Measurements from ENCODE around the gene PCGF3.
"Not testable (repeated sequence)": the region's sequence is repeated elsewhere in the genome, so short reads cannot be mapped to it uniquely, and the experiment has no call there.

The PCGF3 gene

DNA sequence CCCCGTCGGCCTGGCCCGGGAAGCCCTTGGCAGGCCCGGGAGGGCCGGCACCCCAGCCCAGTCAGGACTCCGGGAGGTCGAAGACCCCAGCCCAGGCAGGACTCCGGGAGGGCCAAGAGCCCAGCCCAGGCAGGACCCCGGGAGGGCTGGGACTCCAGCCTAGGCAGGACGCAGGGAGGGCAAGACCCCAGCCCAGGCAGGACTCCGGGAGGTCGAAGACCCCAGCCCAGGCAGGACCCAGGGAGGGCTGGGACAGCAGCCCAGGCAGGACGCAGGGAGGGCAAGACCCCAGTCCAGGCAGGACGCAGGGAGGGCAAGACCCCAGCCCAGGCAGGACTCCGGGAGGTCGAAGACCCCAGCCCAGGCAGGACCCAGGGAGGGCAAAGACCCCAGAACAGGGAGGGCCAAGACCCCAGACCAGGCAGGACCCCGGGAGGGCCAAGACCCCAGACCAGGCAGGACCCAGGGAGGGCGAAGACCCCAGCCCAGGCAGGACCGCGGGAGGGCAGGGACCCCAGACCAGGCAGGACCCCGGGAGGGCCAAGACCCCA is 526 bp downstream of the PCGF3 start:
- not testable (repeated sequence) for FAIRE-seq

DNA sequence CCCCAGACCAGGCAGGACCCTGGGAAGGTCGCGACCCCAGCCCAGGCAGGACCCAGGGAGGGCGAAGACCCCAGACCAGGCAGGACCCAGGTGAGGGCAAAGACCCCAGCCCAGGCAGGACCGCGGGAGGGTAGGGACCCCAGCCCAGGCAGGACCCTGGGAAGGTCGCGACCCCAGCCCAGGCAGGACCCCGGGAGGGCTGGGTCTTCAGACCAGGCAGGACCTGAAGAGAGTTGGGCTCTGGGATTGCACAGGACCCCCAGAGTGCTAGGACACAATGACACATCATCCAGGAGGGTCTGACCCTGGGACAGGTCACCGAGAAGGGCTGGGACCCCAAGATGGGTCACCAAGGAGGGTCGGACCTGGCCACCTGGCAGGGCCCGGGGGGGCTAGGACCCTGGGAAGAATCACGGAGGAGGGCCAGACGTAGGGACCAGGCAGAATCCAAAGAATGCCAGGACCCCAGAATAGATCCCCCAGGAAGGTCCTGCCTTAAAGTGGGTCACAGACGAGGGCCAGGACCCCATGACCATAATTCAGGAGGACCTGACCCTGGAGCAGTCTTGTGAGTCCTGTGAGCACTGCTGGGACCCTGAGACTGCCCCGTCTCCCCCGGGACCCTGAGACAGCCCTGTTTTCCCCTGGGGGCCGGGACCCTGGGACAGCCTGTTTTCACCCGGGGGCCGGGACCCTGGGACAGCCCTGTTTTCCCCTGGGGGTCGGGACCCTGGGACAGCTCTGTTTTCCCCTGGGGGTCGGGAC is 1.4 kb downstream of the PCGF3 start:
- FAIRE-seq: no peak

DNA sequence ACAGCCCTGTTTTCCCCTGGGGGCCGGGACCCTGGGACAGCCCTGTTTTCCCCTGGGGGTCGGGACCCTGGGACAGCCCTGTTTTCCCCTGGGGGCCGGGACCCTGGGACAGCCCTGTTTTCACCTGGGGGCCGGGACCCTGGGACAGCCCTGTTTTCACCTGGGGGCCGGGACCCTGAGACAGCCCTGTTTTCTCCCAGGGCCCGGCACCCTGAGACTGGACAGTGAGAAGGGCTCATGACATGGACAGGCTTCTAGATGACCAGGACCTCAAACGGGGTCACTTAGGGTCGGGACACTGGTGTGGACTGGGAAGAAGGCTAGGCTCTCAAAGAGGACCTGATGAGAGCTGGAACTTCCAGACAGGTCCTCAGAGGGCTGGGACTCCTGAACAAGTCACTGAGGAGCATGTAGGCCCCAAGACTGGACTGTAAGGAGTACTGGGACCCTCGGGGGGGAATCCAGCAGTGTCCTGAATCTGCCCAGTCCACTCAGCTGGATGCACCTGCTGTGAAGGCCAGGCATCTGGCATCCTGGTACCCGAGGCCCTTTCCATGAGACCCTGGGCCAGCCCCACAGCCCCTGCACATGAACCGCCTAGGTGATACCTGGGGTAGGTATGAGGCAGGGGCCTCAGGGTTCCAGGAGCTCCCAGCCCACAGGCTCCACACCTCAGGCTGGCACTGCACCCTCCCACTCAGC is 2.4 kb downstream of the PCGF3 start:
- FAIRE-seq: no peak

DNA sequence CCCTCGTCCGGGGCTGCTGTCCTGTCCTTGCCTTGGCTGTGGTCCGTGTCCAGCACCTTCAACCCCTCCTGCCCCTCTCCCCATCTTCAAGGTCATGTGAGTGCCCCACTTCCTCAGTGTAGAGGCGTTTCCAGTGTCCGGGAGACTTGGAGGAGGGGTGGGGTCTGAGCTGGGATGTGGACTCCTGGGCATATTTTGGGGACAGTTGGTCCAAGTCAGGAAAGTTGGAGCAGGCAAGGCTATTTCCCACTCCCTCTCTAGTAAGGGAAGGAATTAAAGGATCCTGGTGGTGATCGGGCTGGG is 3.0 kb downstream of the PCGF3 start:
- no peak for FAIRE-seq

DNA sequence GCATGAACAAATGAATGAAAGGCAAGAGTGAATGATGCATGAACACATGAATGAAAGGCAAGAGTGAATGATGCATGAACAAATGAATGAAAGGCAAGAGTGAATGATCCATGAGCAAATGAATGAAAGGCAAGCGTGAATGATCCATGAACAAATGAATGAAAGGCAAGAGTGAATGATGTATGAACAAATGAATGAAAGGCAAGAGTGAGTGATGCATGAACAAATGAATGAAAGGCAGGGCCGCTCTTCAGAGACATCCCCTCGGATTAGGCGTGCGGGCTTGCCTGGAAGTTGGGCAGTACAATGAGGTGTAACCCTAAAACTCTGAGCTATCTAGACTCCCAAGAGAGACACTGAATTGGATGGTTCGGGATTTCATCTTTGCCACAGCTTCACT is 3.7 kb downstream of the PCGF3 start:
- no peak for FAIRE-seq

DNA sequence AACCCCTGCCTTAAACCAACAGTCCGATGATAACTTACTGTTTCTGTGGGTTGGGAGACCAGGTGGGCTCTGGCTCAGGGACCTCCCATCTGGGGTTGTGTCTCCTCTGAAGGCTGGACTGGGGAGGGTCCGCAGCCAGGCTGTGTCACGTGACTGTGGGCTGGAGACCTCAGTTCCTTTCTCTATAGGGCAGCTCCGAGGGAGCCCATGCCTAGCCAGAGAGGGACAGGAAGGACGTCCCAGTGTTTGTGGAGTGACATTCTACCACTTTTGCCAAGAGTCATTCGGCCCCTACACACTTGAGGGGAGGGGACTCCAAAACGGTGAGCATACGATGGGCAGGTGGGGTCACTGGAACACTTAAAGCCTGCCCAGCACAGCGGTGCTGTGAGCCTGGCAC is 4.5 kb downstream of the PCGF3 start:
- FAIRE-seq: no peak

DNA sequence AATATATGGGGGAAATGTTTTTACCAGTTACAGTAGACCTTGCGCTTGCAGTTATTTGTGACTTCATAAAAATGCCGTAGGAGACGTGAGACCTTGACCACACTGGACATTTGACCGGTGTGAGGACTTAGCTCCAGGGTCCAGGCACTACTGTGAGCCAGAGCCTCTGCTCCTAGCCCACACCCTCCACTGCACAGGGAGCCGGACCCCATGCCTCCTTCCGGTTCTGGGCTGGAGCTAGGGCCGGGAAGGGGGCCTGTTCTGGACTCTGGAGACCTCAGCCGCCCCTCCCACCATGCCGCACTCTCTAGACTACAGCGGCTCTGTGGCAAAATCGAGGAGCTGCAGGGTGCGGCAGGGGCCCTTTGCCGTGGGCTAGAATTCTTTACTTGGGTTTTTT is 5.3 kb downstream of the PCGF3 start:
- FAIRE-seq: no peak

DNA sequence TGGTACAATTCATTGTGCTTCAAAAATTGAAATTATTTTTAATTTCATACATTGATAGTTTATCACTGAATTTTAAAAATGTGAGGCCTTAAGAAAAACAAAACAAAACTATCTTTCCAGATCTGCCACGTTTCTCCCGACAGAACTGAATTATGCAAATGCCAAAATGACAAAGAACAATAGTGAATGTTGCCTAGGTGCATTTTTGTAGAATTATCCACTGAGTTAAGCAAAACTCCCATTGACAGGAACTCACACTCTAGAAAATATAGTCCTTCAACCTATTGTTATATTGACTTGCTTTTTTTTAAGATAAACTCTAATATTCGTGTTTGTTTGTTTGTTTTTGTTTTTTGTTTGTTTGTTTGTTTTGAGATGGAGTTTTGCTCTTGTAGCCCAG is 6.5 kb downstream of the PCGF3 start:
- FAIRE-seq: no peak

DNA sequence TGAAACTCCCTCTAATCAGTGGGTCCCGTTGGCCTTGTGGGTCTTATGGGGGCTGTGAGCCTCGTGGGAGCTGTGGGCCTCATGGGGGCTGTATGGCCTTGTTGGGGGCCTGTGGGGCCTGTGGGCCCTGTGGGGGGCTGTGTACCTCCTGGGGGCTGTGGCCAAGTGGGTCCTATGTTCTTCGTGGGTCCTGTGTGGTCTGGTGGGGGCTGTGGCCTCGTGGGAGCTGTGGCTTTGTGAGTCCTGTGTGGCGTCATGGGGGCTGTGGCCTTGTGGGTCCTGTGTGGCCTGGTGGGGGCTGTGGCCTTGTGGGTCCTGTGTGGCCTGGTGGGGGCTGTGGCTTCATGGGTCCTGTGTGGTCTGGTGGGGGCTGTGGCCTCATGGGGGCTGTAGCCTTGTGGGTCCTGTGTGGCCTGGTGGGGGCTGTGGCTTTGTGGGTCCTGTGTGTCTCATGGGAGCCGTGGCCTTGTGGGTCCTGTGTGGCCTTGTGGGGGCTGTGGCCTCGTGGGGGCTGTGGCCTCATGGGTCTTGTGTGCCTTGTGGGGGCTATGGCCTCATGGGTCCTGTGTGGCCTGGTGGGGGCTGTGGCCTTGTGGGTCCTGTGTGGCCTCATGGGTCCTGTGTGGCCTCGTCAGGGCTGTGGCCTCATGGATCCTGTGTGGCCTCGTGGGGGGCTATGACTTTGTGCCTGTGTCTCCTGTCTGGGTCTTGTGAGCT is 7.4 kb downstream of the PCGF3 start:
- FAIRE-seq: no peak

DNA sequence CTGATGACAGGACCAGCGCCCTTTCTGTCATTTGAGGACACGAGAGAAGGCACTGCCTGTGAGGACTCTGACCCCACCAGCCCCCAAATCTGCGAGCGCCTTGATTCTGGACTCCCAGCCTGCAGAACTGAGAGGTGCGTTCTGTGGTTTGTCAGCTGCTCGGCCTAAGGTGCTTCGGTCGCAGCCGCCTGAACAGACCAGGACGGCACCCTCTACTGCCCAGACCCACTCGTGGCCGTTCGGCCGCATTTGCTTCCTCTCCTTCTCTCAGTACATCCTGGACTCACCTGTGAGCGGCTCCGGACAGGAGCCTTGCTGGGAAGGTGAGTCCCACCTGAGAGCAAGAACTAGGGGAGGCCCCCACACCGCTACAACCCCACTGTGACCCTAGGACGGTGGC is 8.5 kb downstream of the PCGF3 start:
- no peak for FAIRE-seq

DNA sequence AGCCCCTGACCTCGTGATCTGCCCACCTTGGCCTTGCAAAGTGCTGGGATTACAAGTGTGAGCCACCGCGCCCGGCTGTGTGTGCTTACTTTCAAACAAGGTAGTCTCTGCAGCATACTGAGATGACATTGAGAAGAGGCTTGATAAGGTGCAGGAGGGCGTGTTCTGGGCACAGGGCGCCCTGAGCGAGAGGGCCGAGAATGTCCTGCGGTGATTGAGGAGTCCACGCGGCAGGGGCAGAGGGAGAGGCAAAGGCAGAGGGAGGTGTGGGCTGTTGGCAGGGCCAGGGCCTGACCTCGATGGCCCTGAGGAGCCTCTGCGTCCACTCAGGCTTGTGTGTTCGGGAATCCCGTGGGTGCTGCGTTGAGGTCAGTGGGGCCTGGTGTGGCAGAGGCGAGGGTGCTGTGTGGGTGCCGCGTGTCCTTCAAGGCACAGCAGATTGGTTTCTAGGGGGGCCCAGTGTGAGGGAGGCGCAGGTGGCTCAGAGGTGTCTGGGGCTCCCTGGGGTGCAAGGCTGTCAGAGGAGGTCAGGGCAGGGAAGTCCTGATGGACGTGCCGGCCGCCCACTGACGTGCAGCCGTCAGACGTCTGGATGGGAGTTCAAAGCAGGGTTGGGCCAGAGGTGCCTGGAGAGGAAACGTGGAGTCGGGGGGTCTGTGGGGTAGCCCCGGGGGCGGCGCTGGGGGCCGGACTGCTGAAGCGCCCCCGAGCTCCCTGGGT is 12.1 kb downstream of the PCGF3 start:
- no peak for FAIRE-seq

DNA sequence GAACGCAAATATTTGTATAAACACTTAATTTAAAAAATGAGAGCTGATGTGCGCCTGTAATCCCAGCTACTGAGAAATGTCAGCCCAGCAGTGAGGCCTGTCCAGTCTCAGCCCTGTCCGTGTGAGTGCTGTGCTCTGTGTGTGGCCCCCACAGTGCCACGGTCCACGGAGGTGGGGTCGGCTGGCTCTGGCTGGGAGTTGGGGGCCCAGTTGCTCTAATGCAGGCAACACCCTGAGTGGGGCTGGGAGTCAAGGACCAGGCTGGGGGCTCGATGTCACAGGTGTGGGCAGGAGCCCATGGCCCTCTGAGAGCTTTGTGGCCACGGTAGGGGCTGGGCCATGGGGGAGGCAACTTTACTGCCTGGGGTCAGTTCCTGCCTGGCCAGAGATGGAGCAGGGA is 12.8 kb downstream of the PCGF3 start:
- FAIRE-seq: no peak

DNA sequence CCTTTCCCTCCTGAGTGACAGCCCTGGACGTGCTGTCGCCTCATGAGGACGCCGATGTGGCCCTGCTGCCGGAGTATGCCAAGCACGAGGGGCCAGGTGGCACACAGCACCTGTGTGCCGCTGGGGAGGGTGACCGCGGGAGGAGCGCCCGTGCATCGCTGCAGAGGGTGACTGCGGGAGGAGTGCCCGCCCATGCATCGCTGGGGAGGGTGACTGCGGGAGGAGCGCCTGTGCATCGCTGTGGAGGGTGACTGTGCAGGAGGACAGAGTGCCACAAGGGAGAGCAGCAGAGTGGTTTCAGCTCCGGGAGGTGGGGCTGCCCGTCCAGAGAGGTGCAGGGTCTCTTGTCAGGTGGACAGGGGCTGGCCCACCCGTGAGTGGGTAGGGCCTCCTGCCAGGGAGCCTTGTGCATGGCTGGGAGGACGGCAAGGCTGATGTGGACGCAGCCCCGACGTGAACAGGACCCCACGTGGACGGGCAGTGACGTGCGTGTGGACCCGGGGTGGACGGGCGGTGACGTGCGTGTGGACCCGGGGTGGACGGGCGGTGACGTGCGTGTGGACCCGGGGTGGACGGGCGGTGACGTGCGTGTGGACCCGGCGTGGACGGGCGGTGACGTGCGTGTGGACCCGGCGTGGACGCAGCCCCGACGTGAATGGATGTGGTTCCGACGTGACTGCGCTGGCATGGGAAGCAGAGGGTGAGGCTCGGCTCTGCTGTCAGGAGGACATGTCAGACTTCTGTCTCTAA is 14.7 kb downstream of the PCGF3 start:
- FAIRE-seq: no peak

DNA sequence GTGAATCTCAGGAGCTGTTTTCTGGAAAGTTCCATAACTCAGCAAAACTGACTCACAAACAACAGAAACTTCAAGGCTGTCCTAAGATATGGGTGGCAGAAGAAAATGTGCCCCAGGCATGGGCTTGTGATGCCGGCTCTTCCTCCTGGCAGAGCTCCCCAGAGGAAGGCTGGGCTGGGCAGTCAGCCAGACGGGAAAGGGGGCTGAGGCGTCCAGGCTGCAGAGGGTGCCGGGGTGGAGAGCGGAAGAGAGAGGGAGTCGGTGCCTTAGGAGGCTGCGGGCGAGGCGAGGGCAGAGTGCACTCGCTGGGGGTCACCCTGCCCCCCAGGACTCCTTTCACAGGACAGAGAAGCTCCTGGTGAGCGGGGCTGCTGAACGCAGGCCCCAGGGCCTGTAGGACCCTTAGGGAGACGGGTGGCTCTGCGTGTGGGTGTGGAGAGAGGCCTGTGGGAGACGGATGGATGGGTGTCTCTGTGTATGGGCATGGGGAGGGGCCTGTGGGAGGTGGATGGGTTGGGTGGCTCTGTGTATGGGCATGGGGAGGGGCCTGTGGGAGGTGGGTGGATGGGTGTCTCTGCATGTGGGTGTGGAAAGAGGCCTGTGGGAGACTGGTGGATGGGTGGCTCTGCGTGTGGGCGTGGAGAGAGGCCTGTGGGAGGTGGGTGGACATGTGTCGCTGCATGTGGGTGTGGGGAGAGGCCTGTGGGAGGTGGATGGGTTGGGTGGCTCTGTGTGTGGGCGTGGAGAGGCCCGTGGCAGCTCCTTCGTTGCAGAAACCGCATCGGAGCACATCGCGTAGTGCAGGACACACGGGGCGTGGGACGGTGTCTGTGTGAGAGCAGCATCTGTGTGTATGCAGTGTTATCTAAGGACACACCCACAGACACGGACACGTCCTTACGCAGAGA is 15.9 kb downstream of the PCGF3 start:
- no peak for FAIRE-seq

DNA sequence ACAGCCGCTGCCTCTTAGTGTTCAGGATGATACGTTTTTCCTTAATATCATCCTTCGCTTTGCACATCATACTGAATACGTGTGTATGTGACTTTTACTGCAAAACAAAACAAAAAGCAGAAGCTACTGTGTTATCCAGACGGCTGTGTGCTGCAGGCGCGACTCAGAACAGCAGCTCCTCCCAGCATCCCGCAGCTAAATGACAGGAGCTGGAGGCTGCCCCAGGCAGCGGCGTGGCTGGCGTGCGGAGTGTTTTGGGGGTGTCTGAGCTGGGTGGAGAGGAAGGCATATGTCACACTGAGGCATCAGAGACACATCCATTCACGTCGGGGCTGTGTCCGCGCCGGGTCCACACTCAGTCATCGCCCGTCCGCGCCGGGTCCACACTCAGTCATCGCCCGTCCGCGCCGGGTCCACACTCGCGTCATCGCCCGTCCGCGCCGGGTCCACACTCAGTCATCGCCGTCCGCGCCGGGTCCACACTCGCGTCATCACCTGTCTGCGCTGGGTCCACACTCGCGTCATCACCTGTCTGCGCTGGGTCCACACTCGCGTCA is 16.6 kb downstream of the PCGF3 start:
- no peak for FAIRE-seq

DNA sequence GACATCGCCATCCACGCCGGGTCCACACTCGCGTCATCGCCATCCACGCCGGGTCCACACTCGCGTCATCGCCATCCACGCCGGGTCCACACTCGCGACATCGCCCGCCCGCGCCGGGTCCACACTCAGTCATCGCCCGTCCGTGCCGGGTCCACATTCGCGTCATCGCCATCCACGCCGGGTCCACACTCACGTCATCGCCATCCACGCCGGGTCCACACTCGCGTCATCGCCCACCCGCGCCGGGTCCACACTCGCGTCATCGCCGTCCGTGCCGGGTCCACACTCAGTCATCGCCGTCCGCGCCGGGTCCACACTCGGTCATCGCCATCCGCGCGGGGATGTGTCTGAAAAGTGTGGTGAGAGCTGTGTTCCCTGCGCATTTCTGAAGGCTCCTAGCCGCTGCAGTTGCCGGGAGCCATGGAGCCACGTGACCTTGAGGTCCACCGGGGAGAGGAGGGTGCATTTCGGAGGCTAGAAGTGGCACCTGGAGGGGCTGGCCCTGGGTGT is 17.3 kb downstream of the PCGF3 start:
- no peak for FAIRE-seq

DNA sequence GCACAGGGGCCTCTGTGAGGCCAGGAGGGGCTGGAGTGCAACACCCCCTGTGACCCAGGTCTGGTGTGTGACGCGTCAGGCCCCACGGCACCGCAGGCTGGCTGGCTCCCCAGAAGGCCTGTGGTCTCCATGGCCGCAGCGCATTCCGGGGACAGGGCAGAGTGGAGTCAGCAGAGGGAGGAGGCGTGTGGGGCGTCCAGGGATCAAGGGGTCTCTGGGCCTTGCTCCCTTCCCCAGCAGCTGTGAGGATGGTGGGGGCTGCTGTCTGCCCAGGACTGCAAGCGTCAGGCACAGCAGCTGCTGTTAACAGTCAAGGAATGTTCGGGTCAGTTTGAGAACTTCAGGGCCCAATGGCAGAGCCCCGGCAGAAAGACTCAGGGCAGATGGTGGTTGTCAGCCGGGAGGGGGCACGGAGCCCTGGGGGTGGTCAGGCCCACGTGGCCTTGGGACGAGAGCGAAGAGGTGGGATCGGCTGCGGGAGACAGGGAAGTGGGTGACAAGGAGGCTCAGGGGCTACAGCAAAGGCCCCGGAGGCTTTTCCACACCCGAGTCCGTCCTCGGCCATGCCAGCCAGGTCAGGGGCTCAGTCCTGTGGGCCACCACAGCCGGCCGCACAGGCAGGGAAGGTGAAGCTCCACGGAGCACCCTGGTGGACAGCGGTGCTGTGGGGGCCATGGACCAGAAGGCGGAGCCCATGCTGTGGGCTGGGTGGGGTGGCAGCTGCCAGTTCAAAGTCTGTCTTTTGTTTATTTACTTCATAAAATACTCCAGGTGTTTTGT is 18.3 kb downstream of the PCGF3 start:
- FAIRE-seq: no peak

DNA sequence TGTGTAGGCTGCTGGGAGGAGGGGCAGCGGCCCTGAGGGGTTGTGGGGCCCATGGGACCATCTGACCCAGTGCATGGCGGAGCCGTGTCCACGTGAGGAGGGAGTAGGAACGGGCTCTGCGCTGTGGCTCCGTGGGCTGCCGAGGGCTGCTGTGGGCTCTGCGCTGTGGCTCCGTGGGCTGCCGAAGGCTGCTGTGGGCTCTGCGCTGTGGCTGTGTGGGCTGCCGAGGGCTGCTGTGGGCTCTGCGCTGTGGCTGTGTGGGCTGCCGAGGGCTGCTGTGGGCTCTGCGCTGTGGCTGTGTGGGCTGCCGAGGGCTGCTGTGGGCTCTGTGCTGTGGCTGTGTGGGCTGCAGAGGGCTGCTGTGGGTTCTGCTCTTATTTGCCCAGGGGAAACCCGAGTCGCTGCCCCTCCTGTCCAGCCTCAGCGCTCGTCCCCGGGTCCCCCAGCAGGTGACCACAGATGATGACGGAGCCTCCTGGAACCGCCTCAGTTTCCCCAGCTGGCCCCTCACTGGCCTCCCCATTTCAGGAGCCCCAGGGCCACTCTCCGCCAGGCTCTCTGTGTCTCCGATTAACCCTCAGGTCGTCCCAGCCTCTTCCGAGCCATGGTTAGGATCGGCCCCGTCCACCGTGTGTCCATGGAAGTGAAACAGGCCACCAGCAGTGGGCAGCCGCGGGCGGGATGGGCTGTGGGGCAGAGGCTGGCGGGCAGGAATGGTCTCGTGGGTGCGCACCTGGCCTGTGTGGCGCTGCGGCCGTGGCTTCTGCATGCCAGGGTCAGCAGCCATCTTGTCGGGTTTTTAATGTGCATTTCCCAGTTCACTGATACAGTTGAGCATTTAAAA is 20.0 kb downstream of the PCGF3 start:
- FAIRE-seq: no peak

DNA sequence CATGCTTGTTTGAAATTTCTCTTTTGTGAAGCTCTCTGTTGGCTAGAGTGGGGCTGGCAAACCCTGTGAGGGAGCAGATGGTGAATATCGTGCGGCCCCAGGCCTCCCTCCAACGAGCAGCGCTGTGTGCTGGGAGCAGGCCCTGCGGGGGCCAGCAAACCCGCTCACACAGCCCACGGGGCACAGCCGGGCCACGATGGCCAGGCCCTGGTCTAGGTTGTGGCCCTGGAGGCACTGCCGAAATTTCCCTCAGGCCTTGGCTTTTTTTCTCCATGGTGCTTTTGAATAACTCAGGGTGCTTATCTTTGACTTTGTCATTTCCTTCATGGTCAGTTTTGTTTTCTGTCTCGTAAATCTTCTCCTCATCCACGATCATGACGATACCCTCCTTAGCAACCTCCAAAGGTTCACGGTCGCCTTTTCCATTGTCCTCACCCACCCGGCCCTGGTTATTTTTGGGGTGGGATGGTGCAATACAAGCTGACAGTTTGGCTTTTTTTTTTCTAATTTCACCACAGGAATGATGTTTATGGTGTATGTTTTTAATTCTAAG is 20.7 kb downstream of the PCGF3 start:
- no peak for FAIRE-seq
